H4 (cell line): ENCODE measurements around the gene TBXA2R. TPM values are rescaled to one million over a fixed set of nuclear protein-coding genes. Genes with fewer than 3 reads are reported as not detected.
A peak's percentile ranks its signal among the peaks of the same experiment; 100 is the strongest.
"Not testable (repeated sequence)": the region's sequence is repeated elsewhere in the genome, so short reads cannot be mapped to it uniquely, and the experiment has no call there.

Experiments used
- DNase-seq: peaks from one replicate; pipeline ENCODE4 v3.0.0-alpha.2; 2015; ENCODE audit warnings: low spot score
- total RNA-seq: library from RNA; depleted of rRNA; stranded (reverse); fragments of >200 nt; shearing (Covaris generic); gene quantifications from 2 replicates; pipeline ENCODE4 v1.2.3, GENCODE V29; 2014; rRNA removed

The TBXA2R gene
- 1.6 TPM in 1 of 2 replicates, not detected in the other for total RNA-seq

GRCh38 chr19:3606690-3607289, at the start of gene TBXA2R:
TBXA2R (minus strand) TSS chr19:3606875; CDS start chr19:3600634, 6,241 bp downstream.
- DNase-seq, result no peak

GRCh38 chr19:3656073-3656746, 49.5 kb upstream of the TBXA2R start:
- DNase-seq, result no peak

- peak; percentile 90 for DNase-seq
These were observed 48.9 kb upstream of the TBXA2R start for GRCh38 chr19:3655402-3656072.

GRCh38 chr19:3653865-3654513, 47.3 kb upstream of the TBXA2R start:
- DNase-seq, result no peak

- no peak for DNase-seq
These were observed 46.6 kb upstream of the TBXA2R start for GRCh38 chr19:3653081-3653795.

GRCh38 chr19:3652422-3652821, 45.7 kb upstream of the TBXA2R start:
- DNase-seq, result no peak

- DNase-seq, result no peak
These were observed 45.0 kb upstream of the TBXA2R start for GRCh38 chr19:3651684-3652083.

- no peak for DNase-seq
These were observed 43.2 kb upstream of the TBXA2R start for GRCh38 chr19:3649888-3650287.

- no peak for DNase-seq
These were observed 41.6 kb upstream of the TBXA2R start for GRCh38 chr19:3648037-3648905.

GRCh38 chr19:3647102-3647501, 40.4 kb upstream of the TBXA2R start:
- not testable (repeated sequence) for DNase-seq

- DNase-seq, result no peak
These were observed 39.8 kb upstream of the TBXA2R start for GRCh38 chr19:3646336-3647092.

GRCh38 chr19:3645726-3646125, 39.1 kb upstream of the TBXA2R start:
- no peak for DNase-seq

GRCh38 chr19:3645067-3645396, 38.4 kb upstream of the TBXA2R start:
- DNase-seq, result no peak

- DNase-seq, result no peak
These were observed 37.8 kb upstream of the TBXA2R start for GRCh38 chr19:3644351-3645066.

- DNase-seq, result no peak
These were observed 37.1 kb upstream of the TBXA2R start for GRCh38 chr19:3643674-3644313.

- no peak for DNase-seq
These were observed 36.5 kb upstream of the TBXA2R start for GRCh38 chr19:3642987-3643673.

GRCh38 chr19:3642296-3642695, 35.6 kb upstream of the TBXA2R start:
- DNase-seq, result no peak

GRCh38 chr19:3641515-3642269, 35.0 kb upstream of the TBXA2R start:
- no peak for DNase-seq
